A673 (cell line): ENCODE results near the gene KBTBD13. TPM values are rescaled to one million over a fixed set of nuclear protein-coding genes. Genes with fewer than 3 reads are reported as not detected.

Source experiments
- BruUV-seq: library from RNA; stranded (reverse); fragments of 400-500 nt; replicated peaks from 2 replicates; lab custom pipeline; 2021; lab: Mats Ljungman, UMichigan
- CTCF ChIA-PET: fragments of 300-600 bp; sonication (Branson Sonifier 250); formaldehyde crosslinking; loops from one replicate; lab custom pipeline; 2022; ENCODE audit warnings: antibody characterized with exemption; lab: Charles Lee
- POLR2A ChIA-PET: fragments of 300-600 bp; sonication (Branson Sonifier 250); formaldehyde crosslinking; loops from one replicate; lab custom pipeline; 2022; ENCODE audit warnings: antibody characterized with exemption; ENCODE audit not compliant: low non-redundant PET; lab: Charles Lee
- DNase-seq: peaks from one replicate; pipeline ENCODE4 v3.0.0-alpha.2; 2015; ENCODE audit warnings: low spot score
- H3K27ac ChIP-seq: fragments of 200-600 bp; sonication (generic); 2 replicates; pipeline ENCODE4 v1.5.1; 2016; ENCODE audit warnings: mixed run types, low read depth, mild to moderate bottlenecking, mixed read lengths, antibody characterized with exemption, low read length; ENCODE audit not compliant: poor library complexity, severe bottlenecking
- H3K27me3 ChIP-seq: fragments of 200-600 bp; sonication (generic); replicated peaks from 2 replicates; pipeline ENCODE4 v1.6.1; 2017; ENCODE audit warnings: mixed run types, low read depth, mild to moderate bottlenecking, mixed read lengths, antibody characterized with exemption, low read length; ENCODE audit not compliant: insufficient read depth, poor library complexity
- H3K36me3 ChIP-seq: fragments of 200-600 bp; sonication (generic); 2 replicates; pipeline ENCODE4 v1.6.1; 2016; ENCODE audit warnings: mixed run types, mild to moderate bottlenecking, mixed read lengths, antibody characterized with exemption, low read length; ENCODE audit not compliant: insufficient read depth, poor library complexity, severe bottlenecking
- H3K4me1 ChIP-seq: fragments of 200-600 bp; sonication (generic); 2 replicates; pipeline ENCODE4 v1.6.1; 2017; ENCODE audit warnings: mixed run types, mild to moderate bottlenecking, mixed read lengths, antibody characterized with exemption, low read length; ENCODE audit not compliant: insufficient read depth, poor library complexity, severe bottlenecking
- H3K4me3 ChIP-seq: fragments of 200-600 bp; sonication (generic); 2 replicates; pipeline ENCODE4 v1.5.1; 2016; ENCODE audit warnings: low read depth, mixed run types, mild to moderate bottlenecking, mixed read lengths, low read length; ENCODE audit not compliant: poor library complexity, severe bottlenecking
- H3K9me3 ChIP-seq: fragments of 200-600 bp; sonication (generic); 2 replicates; pipeline ENCODE4 v1.6.1; 2016; ENCODE audit warnings: mixed run types, low read depth, mild to moderate bottlenecking, mixed read lengths, antibody characterized with exemption, low read length; ENCODE audit not compliant: poor library complexity, severe bottlenecking
- EZH2 ChIP-seq: fragments of 200-600 bp; sonication (generic); IDR thresholded peaks from 2 replicates; pipeline ENCODE4 v1.6.1; 2017; ENCODE audit warnings: borderline replicate concordance, low read depth, mild to moderate bottlenecking, mixed read lengths, antibody characterized with exemption, low read length; ENCODE audit not compliant: poor library complexity, severe bottlenecking
- intact Hi-C: fragments of 100-400 bp; cut with micrococcal nuclease; formaldehyde crosslinking; loops from one replicate; pipeline ENCODE4 v1.10.0; 2022; ENCODE audit not compliant: unreplicated experiment
- total RNA-seq: library from RNA; stranded (reverse); gene quantifications from 2 replicates; pipeline ENCODE4 v1.2.3, GENCODE V29; 2021
- TF ChIP-seq, protein P1 (sequence below): fragments of 300-800, 200-600 bp; sonication (generic); conservative IDR thresholded peaks from 2 replicates; pipeline ENCODE4 v1.5.1; 2017; ENCODE audit warnings: low read depth, mild to moderate bottlenecking, antibody characterized with exemption, low read length, moderate library complexity, mixed read lengths

KBTBD13 gene
- total RNA-seq, 1 experiment from 2014 or later, result not detected

DNA sequence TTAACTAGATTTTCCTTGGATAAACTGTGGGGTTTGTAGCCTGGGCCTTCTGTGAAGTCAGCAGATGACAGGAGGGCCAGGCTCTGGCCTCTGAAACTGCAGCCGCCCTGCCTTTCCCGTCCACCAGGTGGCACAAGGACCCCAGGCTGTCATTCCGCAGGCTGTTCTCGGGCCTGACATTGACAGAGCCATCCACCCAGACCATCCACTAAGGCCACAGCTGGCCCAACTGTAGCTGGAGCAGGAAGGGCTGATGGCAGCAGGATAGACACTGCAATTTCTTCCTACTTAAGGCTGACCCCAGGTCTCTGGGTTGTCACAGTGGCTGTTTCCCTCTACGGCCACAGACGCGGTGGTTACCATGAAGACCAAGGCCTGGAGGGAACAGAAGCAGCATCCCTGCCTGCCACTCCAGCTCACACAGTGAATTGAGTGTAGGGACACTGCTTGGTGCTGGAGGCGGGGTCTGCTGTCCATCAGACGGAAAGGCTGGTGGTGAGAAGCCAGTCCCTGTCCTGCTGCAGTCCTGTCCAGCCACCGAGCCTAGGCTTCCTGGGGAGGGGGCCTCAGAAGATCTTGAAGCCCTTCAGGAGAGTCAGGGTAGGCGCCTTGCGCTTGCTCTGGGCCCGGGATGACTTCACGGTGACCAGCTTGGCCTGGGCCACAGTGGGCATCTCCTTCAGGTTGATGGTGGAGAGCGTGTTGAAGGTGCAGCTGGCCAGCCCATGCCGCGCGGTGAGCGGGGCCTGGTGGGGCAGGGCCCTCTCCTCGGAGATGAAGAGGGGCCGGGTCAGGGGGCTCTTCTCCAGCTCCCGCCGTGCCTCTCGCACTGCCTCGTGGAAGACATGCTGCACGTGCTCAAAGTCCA lies 22.0 kb upstream of the KBTBD13 start:
- ChIA-PET CTCF (interaction anchor here (0.6 to 2.0 kb wide), 3 partner anchors 23 to 47 kb away, joined by 3 to 9 read pairs (median 3); no protein-coding TSS in a partner anchor), POLR2A (no interaction called here)
- Histone ChIP-seq H3K4me3 (no peak overlapping the region), H3K4me1 (peaks cover 4% of the 10 kb centered on the region), H3K9me3 (no peaks in the 10 kb centered on the region), H3K27me3 (no peaks in the 10 kb centered on the region), H3K36me3 (no peaks in the 10 kb centered on the region), H3K27ac (no peak overlapping the region)
- DNase-seq, result peak; percentile 72
- intact Hi-C loops, result loop anchor here (1.0 to 5.0 kb wide), 3 partner anchors 33 to 243 kb away; partner anchors contain the start of gene RNU5A-1
- BruUV-seq, result no TSS peak
- TF ChIP-seq EZH2, result no peak
- TF ChIP-seq, protein P1, sequence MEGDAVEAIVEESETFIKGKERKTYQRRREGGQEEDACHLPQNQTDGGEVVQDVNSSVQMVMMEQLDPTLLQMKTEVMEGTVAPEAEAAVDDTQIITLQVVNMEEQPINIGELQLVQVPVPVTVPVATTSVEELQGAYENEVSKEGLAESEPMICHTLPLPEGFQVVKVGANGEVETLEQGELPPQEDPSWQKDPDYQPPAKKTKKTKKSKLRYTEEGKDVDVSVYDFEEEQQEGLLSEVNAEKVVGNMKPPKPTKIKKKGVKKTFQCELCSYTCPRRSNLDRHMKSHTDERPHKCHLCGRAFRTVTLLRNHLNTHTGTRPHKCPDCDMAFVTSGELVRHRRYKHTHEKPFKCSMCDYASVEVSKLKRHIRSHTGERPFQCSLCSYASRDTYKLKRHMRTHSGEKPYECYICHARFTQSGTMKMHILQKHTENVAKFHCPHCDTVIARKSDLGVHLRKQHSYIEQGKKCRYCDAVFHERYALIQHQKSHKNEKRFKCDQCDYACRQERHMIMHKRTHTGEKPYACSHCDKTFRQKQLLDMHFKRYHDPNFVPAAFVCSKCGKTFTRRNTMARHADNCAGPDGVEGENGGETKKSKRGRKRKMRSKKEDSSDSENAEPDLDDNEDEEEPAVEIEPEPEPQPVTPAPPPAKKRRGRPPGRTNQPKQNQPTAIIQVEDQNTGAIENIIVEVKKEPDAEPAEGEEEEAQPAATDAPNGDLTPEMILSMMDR, result peak; percentile 88

GRCh38 chr15:65055201-65055870 lies 21.2 kb upstream of the KBTBD13 start:
- Histone ChIP-seq H3K9me3 (no peaks in the 10 kb centered on the region), H3K27me3 (no peaks in the 10 kb centered on the region), H3K36me3 (no peaks in the 10 kb centered on the region), H3K27ac (no peak overlapping the region), H3K4me1 (no peaks in the 10 kb centered on the region), H3K4me3 (no peak overlapping the region)
- intact Hi-C loops, result no loop called here
- no peak for DNase-seq
- no peak for TF ChIP-seq EZH2
- TF ChIP-seq, protein P1, result no peak
- no TSS peak for BruUV-seq
- POLR2A ChIA-PET, result interaction anchor here (0.6 kb wide), 1 partner anchor 831 kb away, joined by 6 read pairs; no protein-coding TSS in a partner anchor
- CTCF ChIA-PET, result interaction anchor here (0.6 to 2.0 kb wide), 3 partner anchors 24 to 46 kb away, joined by 3 to 9 read pairs (median 3); no protein-coding TSS in a partner anchor

DNA sequence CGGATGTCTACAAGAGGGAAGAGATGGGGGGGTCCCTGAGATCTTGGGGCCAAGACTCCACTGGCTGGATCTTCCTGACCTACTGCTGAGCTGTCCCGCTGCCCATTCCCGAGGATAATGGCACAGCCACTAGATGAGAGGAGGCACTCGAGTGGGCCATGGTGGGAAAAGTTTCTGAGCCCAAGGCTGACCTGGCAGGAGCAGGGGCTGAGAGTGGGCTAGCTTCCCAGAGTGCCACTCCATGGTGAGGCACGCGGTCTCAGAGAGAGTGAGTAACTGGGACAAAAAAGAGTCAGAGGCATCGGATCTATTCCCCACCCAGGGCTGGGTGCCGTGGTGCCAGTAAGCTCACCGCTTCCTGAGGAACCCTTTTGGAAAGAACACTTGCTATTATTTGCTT lies 20.4 kb upstream of the KBTBD13 start:
- no peak overlapping the region for H3K27ac ChIP-seq
- no peaks in the 10 kb centered on the region for H3K36me3 ChIP-seq
- H3K4me1 ChIP-seq, result no peaks in the 10 kb centered on the region
- no peak for DNase-seq
- no peaks in the 10 kb centered on the region for H3K9me3 ChIP-seq
- no peaks in the 10 kb centered on the region for H3K27me3 ChIP-seq
- no TSS peak for BruUV-seq
- TF ChIP-seq, protein P1, result no peak
- no peak for TF ChIP-seq EZH2
- intact Hi-C loops, result no loop called here
- ChIA-PET POLR2A (no interaction called here), CTCF (interaction anchor here (1.2 kb wide), 1 partner anchor 45 kb away, joined by 6 read pairs; no protein-coding TSS in a partner anchor)
- H3K4me3 ChIP-seq, result no peak overlapping the region
